ENCODE data around the gene IMMP1L. TPM values are rescaled to one million over a fixed set of nuclear protein-coding genes. Genes with fewer than 3 reads are reported as not detected.

Gene IMMP1L
- total RNA-seq, 1 donor from 2014 or later = 17.9 TPM

GRCh38 chr11:31450841-31451240 is 58.6 kb downstream of the IMMP1L start:
- ATAC-seq (ENCODE audit: low read depth) = no peak
- no peak for DNase-seq
- no peaks in the 10 kb centered on the region for H3K9me3 Mint-ChIP-seq
- no peaks in the 10 kb centered on the region for H3K4me1 Mint-ChIP-seq
- no peak overlapping the region for H3K27ac Mint-ChIP-seq
- intact Hi-C loops (cut with micrococcal nuclease) = no loop called here
- peaks cover 52% of the 10 kb centered on the region for H3K36me3 Mint-ChIP-seq (ENCODE audit: low read depth)
- H3K27me3 Mint-ChIP-seq = no peaks in the 10 kb centered on the region
- no peak for TF ChIP-seq CTCF (IDR thresholded peaks at IDR 0.05)
- ChIA-PET POLR2A (no interaction called here), CTCF (no interaction called here)
- no peak overlapping the region for H3K4me3 Mint-ChIP-seq

GRCh38 chr11:31449040-31449439 is 60.4 kb downstream of the IMMP1L start:
- no peak overlapping the region for H3K4me3 Mint-ChIP-seq
- ChIA-PET CTCF (no interaction called here), POLR2A (no interaction called here)
- TF ChIP-seq CTCF (IDR thresholded peaks at IDR 0.05) = no peak
- no peaks in the 10 kb centered on the region for H3K27me3 Mint-ChIP-seq
- DNase-seq (no peak), ATAC-seq (ENCODE audit: low read depth) (no peak)
- no peaks in the 10 kb centered on the region for H3K9me3 Mint-ChIP-seq
- peaks cover 40% of the 10 kb centered on the region for H3K36me3 Mint-ChIP-seq (ENCODE audit: low read depth)
- H3K27ac Mint-ChIP-seq = no peak overlapping the region
- intact Hi-C loops (cut with micrococcal nuclease) = no loop called here
- H3K4me1 Mint-ChIP-seq = no peaks in the 10 kb centered on the region

GRCh38 chr11:31445621-31446020 is 63.8 kb downstream of the IMMP1L start:
- DNase-seq (no peak), ATAC-seq (ENCODE audit: low read depth) (no peak)
- H3K9me3 Mint-ChIP-seq = no peaks in the 10 kb centered on the region
- no peak for TF ChIP-seq CTCF (IDR thresholded peaks at IDR 0.05)
- no peak overlapping the region for H3K27ac Mint-ChIP-seq
- H3K36me3 Mint-ChIP-seq (ENCODE audit: low read depth) = peaks cover 19% of the 10 kb centered on the region
- no peaks in the 10 kb centered on the region for H3K27me3 Mint-ChIP-seq
- CTCF ChIA-PET = no interaction called here
- no peak overlapping the region for H3K4me3 Mint-ChIP-seq
- no peaks in the 10 kb centered on the region for H3K4me1 Mint-ChIP-seq
- POLR2A ChIA-PET = no interaction called here
- intact Hi-C loops (cut with micrococcal nuclease) = no loop called here

- no peak for TF ChIP-seq CTCF (IDR thresholded peaks at IDR 0.05)
- Mint-ChIP-seq H3K4me1 (no peaks in the 10 kb centered on the region), H3K9me3 (no peaks in the 10 kb centered on the region), H3K36me3 (ENCODE audit: low read depth) (peaks cover 14% of the 10 kb centered on the region), H3K27me3 (no peaks in the 10 kb centered on the region), H3K27ac (no peak overlapping the region), H3K4me3 (no peak overlapping the region)
- DNase-seq = no peak
- intact Hi-C loops (cut with micrococcal nuclease) = no loop called here
- POLR2A ChIA-PET = no interaction called here
- CTCF ChIA-PET = no interaction called here
- ATAC-seq (ENCODE audit: low read depth) = no peak
Observed at GRCh38 chr11:31443802-31444201, 65.6 kb downstream of the IMMP1L start.

- ChIA-PET CTCF (no interaction called here), POLR2A (no interaction called here)
- ATAC-seq (ENCODE audit: low read depth) (no peak), DNase-seq (no peak)
- H3K4me1 Mint-ChIP-seq = no peaks in the 10 kb centered on the region
- TF ChIP-seq CTCF (IDR thresholded peaks at IDR 0.05) = no peak
- no peaks in the 10 kb centered on the region for H3K27me3 Mint-ChIP-seq
- no peaks in the 10 kb centered on the region for H3K9me3 Mint-ChIP-seq
- H3K27ac Mint-ChIP-seq = no peak overlapping the region
- intact Hi-C loops (cut with micrococcal nuclease) = no loop called here
- peaks cover 3% of the 10 kb centered on the region for H3K36me3 Mint-ChIP-seq (ENCODE audit: low read depth)
- no peak overlapping the region for H3K4me3 Mint-ChIP-seq
Observed at GRCh38 chr11:31442086-31442485, 67.3 kb downstream of the IMMP1L start.
